Vagina (tissue), 2 donors: Measurements from ENCODE around the gene ZNF831.

Experiments
- CTCF ChIP-seq, 3 experiments: fragments of 450-650 bp in 2 of 3; fragments of 200-600 bp in 1 of 3; sonication (generic) in 1 of 3; IDR thresholded peaks; one replicate each; pipeline ENCODE4 v1.5.1; 2017 to 2019; ENCODE audit warnings: antibody characterized with exemption in 3 of 3, mild to moderate bottlenecking in 2 of 3, moderate library complexity in 2 of 3
- POLR2A ChIP-seq, 2 donors: fragments of 450-650 bp; IDR thresholded peaks; one replicate each; pipeline ENCODE4 v1.6.1; 2017; ENCODE audit warnings: antibody characterized with exemption in 2 of 2, mild to moderate bottlenecking in 2 of 2, moderate library complexity in 2 of 2
- POLR2AphosphoS5 ChIP-seq, 2 donors: sonication (generic); formaldehyde crosslinking; IDR thresholded peaks; one replicate each; pipeline ENCODE4 v1.9.0; 2017; ENCODE audit warnings: antibody characterized with exemption in 2 of 2, mild to moderate bottlenecking in 2 of 2, low read depth in 1 of 2; ENCODE audit not compliant: insufficient read depth in 1 of 2

GRCh38 chr20:59301343-59302007, 137.9 kb downstream of the ZNF831 start:
- no peak for TF ChIP-seq CTCF (IDR thresholded peaks at IDR 0.05)
- TF ChIP-seq POLR2AphosphoS5 (IDR thresholded peaks at IDR 0.05; ENCODE audit: insufficient read depth in 1 of 2, low read depth in 1 of 2): no peak
- TF ChIP-seq POLR2A (IDR thresholded peaks at IDR 0.05): no peak
